GM12875 (cell line): Measurements from ENCODE around the gene CSN2.

ENCODE experiments used
- H3K4me3 ChIP-seq: one replicate; pipeline ENCODE4 v1.5.1; 2011; ENCODE audit warnings: low read depth, low read length, control low read depth
- CTCF ChIP-seq: IDR thresholded peaks from 2 replicates; pipeline ENCODE4 v1.5.1; 2011; ENCODE audit warnings: low read depth, mild to moderate bottlenecking, control low read depth, inconsistent platforms, low read length, moderate library complexity, borderline replicate concordance; ENCODE audit not compliant: insufficient read depth

Gene CSN2

GRCh38 chr4:69991016-69991415 is 25.5 kb upstream of the CSN2 start:
- no peak overlapping the region for H3K4me3 ChIP-seq
- TF ChIP-seq CTCF, result no peak

- no peak for TF ChIP-seq CTCF
- no peak overlapping the region for H3K4me3 ChIP-seq
Observed at GRCh38 chr4:69986663-69987062, 21.1 kb upstream of the CSN2 start.

- H3K4me3 ChIP-seq, result no peak overlapping the region
- TF ChIP-seq CTCF, result no peak
Observed at GRCh38 chr4:69984030-69984443, 18.5 kb upstream of the CSN2 start.

GRCh38 chr4:69977582-69977981 is 12.1 kb upstream of the CSN2 start:
- no peak for TF ChIP-seq CTCF
- no peak overlapping the region for H3K4me3 ChIP-seq

- no peak for TF ChIP-seq CTCF
- no peak overlapping the region for H3K4me3 ChIP-seq
Observed at GRCh38 chr4:69974631-69975030, 9.1 kb upstream of the CSN2 start.

- no peak overlapping the region for H3K4me3 ChIP-seq
- TF ChIP-seq CTCF, result no peak
Observed at GRCh38 chr4:69970071-69970470, 4.5 kb upstream of the CSN2 start.

- no peak overlapping the region for H3K4me3 ChIP-seq
- TF ChIP-seq CTCF, result no peak
Observed at GRCh38 chr4:69957209-69957608, 8.3 kb downstream of the CSN2 start.
